GM18511 (cell line): ENCODE data around the gene MED16.

Source experiments
- ATAC-seq: cut with Tn5 transposase; IDR thresholded peaks from one replicate; pipeline ENCODE4 v1.9.1; 2021; ENCODE audit warnings: mild to moderate bottlenecking, moderate library complexity; ENCODE audit not compliant: unreplicated experiment

MED16 gene

GRCh38 chr19:912181-913079, 19.4 kb upstream of the MED16 start:
- no peak for ATAC-seq

- no peak for ATAC-seq
Observed at GRCh38 chr19:911197-912033, 18.4 kb upstream of the MED16 start.

- no peak for ATAC-seq
Observed at GRCh38 chr19:907183-907853, 14.3 kb upstream of the MED16 start.

- ATAC-seq, result no peak
Observed at GRCh38 chr19:906480-906879, 13.5 kb upstream of the MED16 start.

GRCh38 chr19:904545-904944, 11.6 kb upstream of the MED16 start:
- no peak for ATAC-seq

- no peak for ATAC-seq
Observed at GRCh38 chr19:903266-903797, 10.3 kb upstream of the MED16 start.

GRCh38 chr19:902446-903226, 9.6 kb upstream of the MED16 start:
- ATAC-seq, result no peak

- no peak for ATAC-seq
Observed at GRCh38 chr19:902093-902370, 9.0 kb upstream of the MED16 start.

GRCh38 chr19:901216-902092, 8.5 kb upstream of the MED16 start:
- ATAC-seq, result no peak

GRCh38 chr19:900302-901111, 7.5 kb upstream of the MED16 start:
- ATAC-seq, result no peak

- ATAC-seq, result no peak
Observed at GRCh38 chr19:900043-900301, 7.0 kb upstream of the MED16 start.

GRCh38 chr19:899336-900042, 6.5 kb upstream of the MED16 start:
- ATAC-seq, result no peak

- no peak for ATAC-seq
Observed at GRCh38 chr19:898663-899062, 5.7 kb upstream of the MED16 start.

GRCh38 chr19:897442-898039, 4.6 kb upstream of the MED16 start:
- no peak for ATAC-seq

- no peak for ATAC-seq
Observed at GRCh38 chr19:896999-897398, 4.0 kb upstream of the MED16 start.

GRCh38 chr19:896434-896833, 3.4 kb upstream of the MED16 start:
- no peak for ATAC-seq

GRCh38 chr19:892243-892893, 619 bp downstream of the MED16 start:
- no peak for ATAC-seq
